Colon (tissue), 2 donors: ENCODE measurements around the gene GPR17.

Experiments used
- FAIRE-seq: peaks from 2 replicates; lab custom pipeline; 2012; peaks lifted over from hg19 to GRCh38; lab: Jason Lieb, UNC
- donor health status: control.
- donor health status: control.

GPR17 gene

GRCh38 chr2:127641846-127642507, 4.0 kb upstream of the GPR17 start:
- FAIRE-seq = no peak

GRCh38 chr2:127642706-127643438, 3.1 kb upstream of the GPR17 start:
- FAIRE-seq = no peak

- FAIRE-seq = no peak
Observed at GRCh38 chr2:127643439-127644065, 2.4 kb upstream of the GPR17 start.

GRCh38 chr2:127644066-127645025, 1.6 kb upstream of the GPR17 start:
- no peak for FAIRE-seq

- FAIRE-seq = no peak
Observed at GRCh38 chr2:127645026-127645394, 943 bp upstream of the GPR17 start.

- no peak for FAIRE-seq
Observed at GRCh38 chr2:127646487-127647241, 711 bp downstream of the GPR17 start.

- FAIRE-seq = no peak
Observed at GRCh38 chr2:127647242-127648190, 1.6 kb downstream of the GPR17 start.

- no peak for FAIRE-seq
Observed at GRCh38 chr2:127648321-127648720, 2.4 kb downstream of the GPR17 start.

- FAIRE-seq = no peak
Observed at GRCh38 chr2:127649100-127649611, 3.2 kb downstream of the GPR17 start.

- no peak for FAIRE-seq
Observed at GRCh38 chr2:127649684-127650040, 3.7 kb downstream of the GPR17 start.

GRCh38 chr2:127650041-127650784, 4.3 kb downstream of the GPR17 start:
- FAIRE-seq = no peak

GRCh38 chr2:127650785-127651380, 4.9 kb downstream of the GPR17 start:
- no peak for FAIRE-seq

GRCh38 chr2:127651381-127651809, 5.4 kb downstream of the GPR17 start:
- no peak for FAIRE-seq

- no peak for FAIRE-seq
Observed at GRCh38 chr2:127651971-127652550, 6.1 kb downstream of the GPR17 start.

- no peak for FAIRE-seq
Observed at GRCh38 chr2:127652786-127653357, 6.9 kb downstream of the GPR17 start.

- FAIRE-seq = no peak
Observed at GRCh38 chr2:127653421-127654083, 7.6 kb downstream of the GPR17 start.

GRCh38 chr2:127654084-127654837, 8.3 kb downstream of the GPR17 start:
- no peak for FAIRE-seq
